ENCODE data around the gene C19orf44.

Gene C19orf44

DNA sequence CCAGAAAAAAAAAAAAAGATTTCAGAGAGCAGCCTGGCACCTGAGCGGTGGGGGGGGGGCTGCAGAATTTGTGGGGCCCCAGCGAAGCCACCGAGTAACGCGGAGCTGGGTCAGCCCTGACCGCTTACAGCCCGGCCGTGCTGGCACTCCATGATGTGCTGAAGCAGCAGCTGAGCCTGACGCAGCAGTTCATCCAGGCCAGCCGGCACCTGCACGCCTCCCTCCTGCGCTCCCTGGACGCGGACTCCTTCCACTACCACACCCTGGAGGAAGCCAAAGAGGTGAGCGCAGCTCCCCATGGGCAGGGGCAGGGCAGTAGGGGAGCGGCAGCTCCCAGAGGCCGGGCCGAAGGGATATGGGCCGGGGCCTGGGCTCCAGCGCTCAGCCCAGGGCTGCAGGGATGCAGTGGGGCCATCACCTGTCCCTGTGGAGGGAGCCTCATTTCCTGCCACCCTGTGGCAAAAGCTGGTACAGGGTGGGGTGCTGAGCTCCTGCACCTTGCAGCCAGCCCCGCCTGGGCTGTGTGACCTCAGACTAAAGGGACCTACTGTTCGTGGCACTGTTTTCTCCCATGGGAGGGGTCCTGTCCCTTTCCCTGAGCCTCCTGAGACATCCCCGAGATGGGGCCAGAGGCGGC is 18.3 kb downstream of the C19orf44 start:
- no peak for DNase-seq (ENCODE audit: low spot score)
- TF ChIP-seq, protein P1, sequence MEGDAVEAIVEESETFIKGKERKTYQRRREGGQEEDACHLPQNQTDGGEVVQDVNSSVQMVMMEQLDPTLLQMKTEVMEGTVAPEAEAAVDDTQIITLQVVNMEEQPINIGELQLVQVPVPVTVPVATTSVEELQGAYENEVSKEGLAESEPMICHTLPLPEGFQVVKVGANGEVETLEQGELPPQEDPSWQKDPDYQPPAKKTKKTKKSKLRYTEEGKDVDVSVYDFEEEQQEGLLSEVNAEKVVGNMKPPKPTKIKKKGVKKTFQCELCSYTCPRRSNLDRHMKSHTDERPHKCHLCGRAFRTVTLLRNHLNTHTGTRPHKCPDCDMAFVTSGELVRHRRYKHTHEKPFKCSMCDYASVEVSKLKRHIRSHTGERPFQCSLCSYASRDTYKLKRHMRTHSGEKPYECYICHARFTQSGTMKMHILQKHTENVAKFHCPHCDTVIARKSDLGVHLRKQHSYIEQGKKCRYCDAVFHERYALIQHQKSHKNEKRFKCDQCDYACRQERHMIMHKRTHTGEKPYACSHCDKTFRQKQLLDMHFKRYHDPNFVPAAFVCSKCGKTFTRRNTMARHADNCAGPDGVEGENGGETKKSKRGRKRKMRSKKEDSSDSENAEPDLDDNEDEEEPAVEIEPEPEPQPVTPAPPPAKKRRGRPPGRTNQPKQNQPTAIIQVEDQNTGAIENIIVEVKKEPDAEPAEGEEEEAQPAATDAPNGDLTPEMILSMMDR (IDR thresholded peaks at IDR 0.05; ENCODE audit: extremely low read depth, missing control alignments): no peak

DNA sequence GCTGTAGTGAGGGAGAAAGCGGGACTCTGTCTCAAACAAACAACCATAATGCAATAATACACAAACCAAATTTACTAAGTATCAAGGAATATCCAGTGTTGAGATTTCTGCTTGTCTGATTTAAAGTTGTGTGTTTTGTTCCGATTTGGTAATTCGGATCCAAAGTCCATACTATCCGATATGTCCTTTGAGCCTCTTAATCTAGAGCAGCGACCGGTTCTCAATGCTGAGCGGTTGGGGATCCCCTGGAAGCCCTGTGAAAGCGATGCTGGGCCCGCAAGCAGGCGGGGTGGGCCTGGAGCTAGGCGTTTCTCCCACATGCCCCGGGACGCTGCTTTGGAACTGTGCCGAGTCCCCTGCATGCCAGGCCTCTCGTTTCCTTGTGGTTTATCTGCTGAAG is 20.2 kb downstream of the C19orf44 start:
- no peak for DNase-seq (ENCODE audit: low spot score)
- TF ChIP-seq, protein P1 (IDR thresholded peaks at IDR 0.05; ENCODE audit: extremely low read depth, missing control alignments): no peak

DNA sequence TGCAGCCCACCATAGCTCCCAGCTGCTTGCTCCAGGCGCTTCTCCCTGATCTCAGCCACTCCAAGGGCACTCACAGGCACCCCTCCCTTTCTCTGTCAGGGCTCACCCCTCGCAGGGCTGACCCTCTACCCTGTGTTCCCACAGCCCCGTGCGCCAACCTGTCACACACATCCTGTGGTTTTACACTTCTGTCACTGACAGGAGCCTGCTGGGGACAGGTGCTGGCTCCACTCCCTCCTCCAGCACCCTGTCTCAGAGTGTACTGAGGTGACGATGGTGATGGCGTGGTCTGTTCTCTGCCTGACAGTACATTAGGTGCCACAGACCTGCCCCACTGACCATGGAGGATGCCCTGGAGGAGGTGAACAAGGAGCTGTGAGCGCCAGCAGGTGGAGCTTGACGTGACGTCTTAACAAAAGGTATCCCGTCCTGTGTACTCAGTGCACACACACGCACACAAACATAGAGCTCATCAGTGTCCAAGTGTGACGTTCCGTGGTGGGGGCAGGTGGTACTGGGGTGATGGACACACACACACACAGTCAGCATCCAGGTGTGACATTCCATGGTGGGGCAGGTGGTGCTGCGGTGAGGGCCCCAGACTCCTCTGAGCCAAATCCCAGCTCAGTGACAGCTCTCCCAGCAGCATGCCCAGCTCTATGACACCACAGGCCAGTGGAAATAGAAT is 20.9 kb downstream of the C19orf44 start:
- no peak for DNase-seq (ENCODE audit: low spot score)
- TF ChIP-seq, protein P1 (IDR thresholded peaks at IDR 0.05; ENCODE audit: extremely low read depth, missing control alignments): no peak

DNA sequence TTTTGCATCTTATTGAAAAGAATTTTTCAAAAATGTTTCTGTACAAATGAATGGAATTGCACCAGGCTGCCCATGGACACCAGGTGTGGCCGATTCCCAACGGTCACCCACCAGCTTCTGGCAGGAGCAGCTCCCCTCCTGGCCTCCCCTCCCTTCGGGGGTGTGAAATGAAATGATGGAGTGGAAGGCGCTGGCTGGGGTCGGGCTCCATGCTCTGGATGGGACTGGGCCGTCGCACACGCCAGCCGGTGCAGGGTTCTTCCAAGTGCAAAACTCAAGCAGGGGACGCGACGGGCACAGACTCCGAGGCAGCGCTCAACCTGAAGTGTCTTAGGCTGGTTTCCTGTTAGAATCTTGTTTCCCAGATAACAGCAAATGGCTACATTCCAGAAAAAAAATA is 21.9 kb downstream of the C19orf44 start:
- TF ChIP-seq, protein P1 (IDR thresholded peaks at IDR 0.05; ENCODE audit: extremely low read depth, missing control alignments): no peak
- DNase-seq (ENCODE audit: low spot score): no peak

DNA sequence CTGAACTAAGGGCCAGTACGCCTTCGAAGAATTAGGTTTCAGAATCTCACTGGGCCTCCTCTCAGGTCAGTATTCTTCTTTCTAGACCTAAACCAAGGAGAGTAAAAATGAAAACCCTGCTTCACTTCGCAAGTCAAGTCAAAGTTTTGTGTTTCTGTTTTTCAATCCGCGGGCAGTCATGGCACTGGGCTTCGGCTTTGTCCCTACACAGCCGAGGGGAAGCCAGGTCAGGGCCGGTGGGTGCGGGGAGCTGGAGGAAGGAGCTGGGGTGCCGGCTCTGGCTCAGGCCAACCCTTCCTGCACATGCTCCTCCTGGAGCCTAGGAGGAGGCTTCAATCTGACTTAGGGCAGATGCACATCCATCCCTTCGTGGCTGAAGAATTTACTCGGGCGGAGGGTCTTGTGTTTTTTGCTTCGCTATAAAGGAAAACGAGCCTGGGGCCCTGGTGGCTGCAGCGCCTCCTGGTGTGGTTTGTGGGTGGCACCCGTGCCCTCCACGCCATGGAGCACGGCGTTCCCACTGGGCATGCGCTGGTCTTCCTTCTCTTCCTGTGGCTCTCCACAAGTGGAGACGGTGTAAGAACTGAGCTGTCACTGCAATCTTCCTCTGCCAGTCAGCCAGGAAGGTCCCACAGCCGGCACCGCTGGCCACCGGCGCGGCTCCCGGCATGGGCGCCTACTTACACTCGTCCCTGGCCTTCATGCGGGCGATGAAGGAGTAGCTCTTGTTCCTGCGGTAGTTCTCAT is 22.5 kb downstream of the C19orf44 start:
- TF ChIP-seq, protein P1 (IDR thresholded peaks at IDR 0.05; ENCODE audit: extremely low read depth, missing control alignments): no peak
- DNase-seq (ENCODE audit: low spot score): no peak

DNA sequence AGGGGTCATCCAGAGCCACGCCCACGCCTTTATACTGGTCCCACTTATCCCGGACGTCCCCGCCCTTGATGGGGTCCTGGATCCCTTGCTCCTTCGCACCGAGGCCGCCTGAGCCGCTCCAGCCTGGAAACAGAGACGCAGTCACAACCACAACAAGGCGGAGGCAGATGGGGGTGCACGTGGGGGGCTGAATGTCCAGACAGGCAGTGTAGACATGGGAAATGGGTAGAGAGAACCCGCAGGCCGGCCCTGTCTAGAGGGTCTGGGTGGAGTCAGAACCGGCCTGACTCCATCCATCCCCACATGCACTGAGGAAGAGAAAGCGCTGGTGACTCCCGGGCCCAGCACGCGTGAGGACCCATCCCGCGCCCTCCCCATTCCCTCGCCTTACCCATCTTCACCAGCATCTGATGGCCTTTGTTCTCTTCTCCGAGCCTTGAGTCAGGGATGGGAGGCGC is 23.1 kb downstream of the C19orf44 start:
- peak; percentile 24 for DNase-seq (ENCODE audit: low spot score)
- TF ChIP-seq, protein P1 (IDR thresholded peaks at IDR 0.05; ENCODE audit: extremely low read depth, missing control alignments): no peak
